SK-N-MC (cell line): Measurements from ENCODE around the gene SMYD2.

ENCODE experiments used
- DNase-seq: peaks from one replicate; pipeline ENCODE4 v3.0.0-alpha.2; 2011; ENCODE audit warnings: low read depth, low spot score
- H3K27ac ChIP-seq: fragments of 200-600 bp; sonication (generic); 2 replicates; pipeline ENCODE4 v1.5.1; 2016; ENCODE audit warnings: mixed run types
- H3K36me3 ChIP-seq: fragments of 200-600 bp; sonication (generic); 2 replicates; pipeline ENCODE4 v1.6.1; 2017; ENCODE audit warnings: antibody characterized with exemption, low read length, mixed read lengths; ENCODE audit not compliant: insufficient read depth
- H3K4me3 ChIP-seq: fragments of 200-600 bp; sonication (generic); 2 replicates; pipeline ENCODE4 v1.5.1; 2016
- H3K9ac ChIP-seq: fragments of 200-600 bp; sonication (generic); 2 replicates; pipeline ENCODE4 v1.8.0; 2017; ENCODE audit warnings: mixed run types, mixed read lengths; ENCODE audit not compliant: insufficient read length
- H3K9me3 ChIP-seq: fragments of 200-600 bp; sonication (generic); 2 replicates; pipeline ENCODE4 v1.6.1; 2017; ENCODE audit warnings: low read depth, mild to moderate bottlenecking, antibody characterized with exemption, low read length, moderate library complexity, mixed read lengths
- EZH2 ChIP-seq: fragments of 200-600 bp; sonication (generic); IDR thresholded peaks from one replicate; pipeline ENCODE4 v1.6.1; 2017; ENCODE audit warnings: antibody characterized with exemption
- FOXP2 ChIP-seq: optimal IDR thresholded peaks from 2 replicates; pipeline ENCODE3; 2011; ENCODE audit warnings: mild to moderate bottlenecking, moderate library complexity; ENCODE audit not compliant: insufficient read depth; ENCODE audit errors: extremely low read length, control extremely low read depth
- POLR2AphosphoS5 ChIP-seq: IDR thresholded peaks from 2 replicates; pipeline ENCODE4 v1.6.1; 2012; ENCODE audit warnings: mild to moderate bottlenecking, low read depth, low read length, borderline replicate concordance

SMYD2 gene

GRCh38 chr1:214248311-214249085, 32.5 kb upstream of the SMYD2 start:
- TF ChIP-seq POLR2AphosphoS5: no peak
- TF ChIP-seq EZH2: no peak
- no peak for TF ChIP-seq FOXP2
- Histone ChIP-seq H3K9ac (no peak overlapping the region), H3K9me3 (no peaks in the 10 kb centered on the region), H3K27ac (no peak overlapping the region), H3K4me3 (no peak overlapping the region), H3K36me3 (no peaks in the 10 kb centered on the region)
- DNase-seq: no peak

- no peak for DNase-seq
- no peak overlapping the region for H3K27ac ChIP-seq
- H3K9ac ChIP-seq: no peak overlapping the region
- H3K9me3 ChIP-seq: no peaks in the 10 kb centered on the region
- no peak overlapping the region for H3K4me3 ChIP-seq
- H3K36me3 ChIP-seq: no peaks in the 10 kb centered on the region
- TF ChIP-seq FOXP2 (no peak), POLR2AphosphoS5 (no peak), EZH2 (no peak)
Observed at GRCh38 chr1:214249651-214250050, 31.3 kb upstream of the SMYD2 start.

- Histone ChIP-seq H3K9me3 (no peaks in the 10 kb centered on the region), H3K9ac (no peak overlapping the region), H3K27ac (no peak overlapping the region), H3K36me3 (no peaks in the 10 kb centered on the region), H3K4me3 (no peak overlapping the region)
- no peak for DNase-seq
- TF ChIP-seq FOXP2: no peak
- no peak for TF ChIP-seq EZH2
- TF ChIP-seq POLR2AphosphoS5: no peak
Observed at GRCh38 chr1:214251354-214251753, 29.6 kb upstream of the SMYD2 start.

- H3K9me3 ChIP-seq: no peaks in the 10 kb centered on the region
- H3K4me3 ChIP-seq: no peak overlapping the region
- DNase-seq: no peak
- H3K27ac ChIP-seq: no peak overlapping the region
- H3K9ac ChIP-seq: no peak overlapping the region
- H3K36me3 ChIP-seq: no peaks in the 10 kb centered on the region
- no peak for TF ChIP-seq EZH2
- TF ChIP-seq FOXP2: no peak
- no peak for TF ChIP-seq POLR2AphosphoS5
Observed at GRCh38 chr1:214255509-214255908, 25.4 kb upstream of the SMYD2 start.

- H3K27ac ChIP-seq: no peak overlapping the region
Observed at GRCh38 chr1:214259353-214259977, 21.5 kb upstream of the SMYD2 start.

GRCh38 chr1:214260561-214261205, 20.3 kb upstream of the SMYD2 start:
- Histone ChIP-seq H3K36me3 (no peaks in the 10 kb centered on the region), H3K4me3 (no peak overlapping the region), H3K27ac (no peak overlapping the region), H3K9me3 (no peaks in the 10 kb centered on the region), H3K9ac (no peak overlapping the region)
- no peak for TF ChIP-seq EZH2
- TF ChIP-seq POLR2AphosphoS5: no peak
- TF ChIP-seq FOXP2: no peak
- no peak for DNase-seq

More at GRCh38 chr1:214259353-214259977, 21.5 kb upstream of the SMYD2 start:
- H3K36me3 ChIP-seq: no peaks in the 10 kb centered on the region
- no peak for DNase-seq
- H3K9ac ChIP-seq: no peak overlapping the region
- TF ChIP-seq POLR2AphosphoS5 (no peak), FOXP2 (no peak), EZH2 (no peak)
- no peaks in the 10 kb centered on the region for H3K9me3 ChIP-seq
- H3K4me3 ChIP-seq: no peak overlapping the region

GRCh38 chr1:214261206-214262123, 19.5 kb upstream of the SMYD2 start:
- Histone ChIP-seq H3K9ac (no peak overlapping the region), H3K9me3 (no peaks in the 10 kb centered on the region), H3K36me3 (no peaks in the 10 kb centered on the region), H3K4me3 (peak overlapping the region; percentile 69), H3K27ac (no peak overlapping the region)
- peak; percentile 26 for DNase-seq
- no peak for TF ChIP-seq POLR2AphosphoS5
- no peak for TF ChIP-seq FOXP2
- no peak for TF ChIP-seq EZH2

GRCh38 chr1:214264196-214264595, 16.8 kb upstream of the SMYD2 start:
- Histone ChIP-seq H3K4me3 (peak overlapping the region; percentile 35), H3K36me3 (no peaks in the 10 kb centered on the region), H3K27ac (no peak overlapping the region), H3K9me3 (no peaks in the 10 kb centered on the region), H3K9ac (no peak overlapping the region)
- peak; percentile 64 for DNase-seq
- TF ChIP-seq FOXP2: peak; percentile 26
- no peak for TF ChIP-seq POLR2AphosphoS5
- no peak for TF ChIP-seq EZH2
